SU-DHL-6 (cell line): ENCODE results near the gene NCKIPSD.

Experiments
- H2AFZ ChIP-seq: fragments of 200-600 bp; sonication (generic); 2 replicates; pipeline ENCODE4 v1.6.1; 2014; ENCODE audit warnings: low read depth, mild to moderate bottlenecking, moderate library complexity, mixed read lengths, antibody characterized with exemption, low read length; ENCODE audit not compliant: severe bottlenecking
- H3F3A ChIP-seq: fragments of 200-600 bp; shearing (Covaris generic); 2 replicates; pipeline ENCODE4 v1.6.0; 2016; ENCODE audit warnings: antibody characterized with exemption, mild to moderate bottlenecking; ENCODE audit not compliant: insufficient read depth
- H3K27ac ChIP-seq: fragments of 200-600 bp; sonication (generic); 2 replicates; pipeline ENCODE4 v1.5.1; 2016; ENCODE audit warnings: low read depth, mild to moderate bottlenecking, low read length, moderate library complexity, mixed read lengths
- H3K27me3 ChIP-seq: fragments of 200-600 bp; sonication (generic), shearing (Covaris generic); 2 replicates; pipeline ENCODE4 v1.6.0; 2014; ENCODE audit warnings: mild to moderate bottlenecking, low read length
- H3K36me3 ChIP-seq: fragments of 200-600 bp; sonication (generic); 2 replicates; pipeline ENCODE4 v1.6.1; 2014; ENCODE audit warnings: mild to moderate bottlenecking, low read length, mixed read lengths
- H3K4me2 ChIP-seq: fragments of 300-600, 200-600 bp; shearing (Covaris generic), sonication (generic); 2 replicates; pipeline ENCODE4 v1.6.0; 2014; ENCODE audit warnings: low read length, low read depth, mild to moderate bottlenecking; ENCODE audit not compliant: poor library complexity, severe bottlenecking
- H3K4me3 ChIP-seq: fragments of 200-600 bp; sonication (generic); 2 replicates; pipeline ENCODE4 v1.5.1; 2014; ENCODE audit warnings: antibody characterized with exemption, low read length, mild to moderate bottlenecking, mixed read lengths; ENCODE audit not compliant: insufficient read depth, poor library complexity, severe bottlenecking
- H3K79me2 ChIP-seq: fragments of 200-600 bp; sonication (generic); 2 replicates; pipeline ENCODE4 v1.6.1; 2014; ENCODE audit warnings: mild to moderate bottlenecking, low read length, moderate library complexity; ENCODE audit not compliant: insufficient read depth
- H3K9ac ChIP-seq: fragments of 200-600 bp; sonication (generic); 2 replicates; pipeline ENCODE4 v1.7.0; 2014; ENCODE audit warnings: mild to moderate bottlenecking, low read length
- H3K9me2 ChIP-seq: fragments of 200-600 bp; sonication (generic); replicated peaks from 2 replicates; pipeline ENCODE4 v1.6.1; 2014; ENCODE audit warnings: low read length; ENCODE audit not compliant: insufficient read depth
- H3K9me3 ChIP-seq: fragments of 200-600 bp; sonication (generic); 2 replicates; pipeline ENCODE4 v1.6.1; 2014; ENCODE audit warnings: low read length, mixed read lengths; ENCODE audit not compliant: insufficient read depth
- H4K20me1 ChIP-seq: fragments of 200-600 bp; sonication (generic); 2 replicates; pipeline ENCODE4 v1.6.1; 2014; ENCODE audit warnings: low read depth, mild to moderate bottlenecking, antibody characterized with exemption, low read length, moderate library complexity, mixed read lengths
- EZH2phosphoT487 ChIP-seq: fragments of 200-600 bp; sonication (generic), shearing (Covaris generic); conservative IDR thresholded peaks from 2 replicates; pipeline ENCODE4 v1.6.1; 2018; ENCODE audit warnings: mild to moderate bottlenecking, antibody characterized with exemption, low read length, moderate library complexity, mixed read lengths
- TF ChIP-seq, protein P1 (sequence below): fragments of 200-600 bp; sonication (generic); IDR thresholded peaks from one replicate; pipeline ENCODE4 v1.5.1; 2017; ENCODE audit warnings: antibody characterized with exemption, mild to moderate bottlenecking, low read length, moderate library complexity; ENCODE audit not compliant: insufficient read depth, poor library complexity, severe bottlenecking

The NCKIPSD gene

GRCh38 chr3:48663489-48664312 lies 22.0 kb downstream of the NCKIPSD start:
- Histone ChIP-seq H2AFZ (peak overlapping the region; percentile 4), H3K27me3 (no peaks in the 10 kb centered on the region), H3K4me3 (peak overlapping the region; percentile 49), H4K20me1 (no peaks in the 10 kb centered on the region), H3K9me3 (no peaks in the 10 kb centered on the region), H3K4me2 (peak overlapping the region; percentile 47), H3K36me3 (no peaks in the 10 kb centered on the region), H3F3A (0 out of 2 replicates have a peak, but pooled peaks cover 3% of the 10 kb centered on the region), H3K27ac (peak overlapping the region; percentile 57), H3K9me2 (no peaks in the 10 kb centered on the region), H3K9ac (peak overlapping the region; percentile 60), H3K79me2 (no peaks in the 10 kb centered on the region)
- TF ChIP-seq, protein P1, sequence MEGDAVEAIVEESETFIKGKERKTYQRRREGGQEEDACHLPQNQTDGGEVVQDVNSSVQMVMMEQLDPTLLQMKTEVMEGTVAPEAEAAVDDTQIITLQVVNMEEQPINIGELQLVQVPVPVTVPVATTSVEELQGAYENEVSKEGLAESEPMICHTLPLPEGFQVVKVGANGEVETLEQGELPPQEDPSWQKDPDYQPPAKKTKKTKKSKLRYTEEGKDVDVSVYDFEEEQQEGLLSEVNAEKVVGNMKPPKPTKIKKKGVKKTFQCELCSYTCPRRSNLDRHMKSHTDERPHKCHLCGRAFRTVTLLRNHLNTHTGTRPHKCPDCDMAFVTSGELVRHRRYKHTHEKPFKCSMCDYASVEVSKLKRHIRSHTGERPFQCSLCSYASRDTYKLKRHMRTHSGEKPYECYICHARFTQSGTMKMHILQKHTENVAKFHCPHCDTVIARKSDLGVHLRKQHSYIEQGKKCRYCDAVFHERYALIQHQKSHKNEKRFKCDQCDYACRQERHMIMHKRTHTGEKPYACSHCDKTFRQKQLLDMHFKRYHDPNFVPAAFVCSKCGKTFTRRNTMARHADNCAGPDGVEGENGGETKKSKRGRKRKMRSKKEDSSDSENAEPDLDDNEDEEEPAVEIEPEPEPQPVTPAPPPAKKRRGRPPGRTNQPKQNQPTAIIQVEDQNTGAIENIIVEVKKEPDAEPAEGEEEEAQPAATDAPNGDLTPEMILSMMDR, result peak; percentile 53
- TF ChIP-seq EZH2phosphoT487, result no peak

- Histone ChIP-seq H2AFZ (peak within 1 kb of the TSS; percentile 4), H3F3A (0 out of 2 replicates have a peak, but pooled peaks cover 6% of the 10 kb centered on the region), H3K79me2 (no peaks in the 10 kb centered on the region), H4K20me1 (no peaks in the 10 kb centered on the region), H3K9ac (peak within 1 kb of the TSS; percentile 60), H3K36me3 (no peaks in the 10 kb centered on the region), H3K9me3 (no peaks in the 10 kb centered on the region), H3K4me3 (peak within 1 kb of the TSS; percentile 49), H3K27me3 (no peaks in the 10 kb centered on the region), H3K4me2 (peak within 1 kb of the TSS; percentile 47), H3K27ac (peak within 1 kb of the TSS; percentile 57), H3K9me2 (no peaks in the 10 kb centered on the region)
- TF ChIP-seq EZH2phosphoT487, result no peak
- TF ChIP-seq, protein P1, result no peak
Measured at GRCh38 chr3:48662753-48663488, 22.8 kb downstream of the NCKIPSD start, which contains the start of gene CELSR3. CELSR3 (minus strand) TSS chr3:48662886; CDS start chr3:48662634, 252 bp downstream.

DNA sequence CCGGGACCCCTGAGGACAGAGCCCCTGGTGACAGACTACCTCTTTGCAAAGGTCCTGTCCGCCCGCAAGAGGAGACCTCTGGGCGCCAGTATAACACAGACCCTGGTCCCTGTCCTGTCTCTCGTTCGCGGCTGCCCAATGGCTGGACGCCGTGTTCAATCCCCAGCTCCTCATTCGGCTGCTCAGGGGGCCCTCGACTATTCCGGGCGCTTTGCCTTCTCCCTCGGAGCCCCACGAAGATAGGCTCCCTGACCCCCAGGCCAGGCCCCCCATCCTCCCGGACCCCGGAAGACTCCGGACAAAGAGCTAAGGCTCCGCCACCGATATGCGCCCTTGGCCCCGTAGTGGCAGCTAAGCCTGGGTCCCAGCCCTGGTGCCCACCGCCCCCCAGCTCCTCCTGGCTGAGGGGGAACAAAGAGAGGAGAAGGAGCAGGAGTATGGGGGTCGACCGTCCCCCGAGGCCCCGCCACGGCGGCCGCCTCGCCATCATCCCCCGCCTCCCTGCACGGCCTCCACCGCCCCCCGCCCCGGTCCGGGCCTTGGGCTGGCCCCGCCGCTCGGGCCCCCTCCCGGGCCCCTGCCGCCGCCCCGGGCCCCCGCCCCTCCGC lies 23.5 kb downstream of the NCKIPSD start:
- Histone ChIP-seq H3K9me3 (no peaks in the 10 kb centered on the region), H3K9ac (no peak overlapping the region), H3K27me3 (no peaks in the 10 kb centered on the region), H3K27ac (no peak overlapping the region), H4K20me1 (no peaks in the 10 kb centered on the region), H3K4me3 (no peak overlapping the region), H3F3A (0 out of 2 replicates have a peak, but pooled peaks cover 6% of the 10 kb centered on the region), H3K4me2 (no peak overlapping the region), H3K9me2 (no peaks in the 10 kb centered on the region), H3K79me2 (no peaks in the 10 kb centered on the region), H3K36me3 (no peaks in the 10 kb centered on the region), H2AFZ (no peak overlapping the region)
- TF ChIP-seq EZH2phosphoT487, result no peak
- TF ChIP-seq, protein P1, result no peak
